Fibroblast of lung (primary cell): ENCODE data around the gene NLRC5.

Source experiments
- CTCF ChIP-seq, 2 donors: IDR thresholded peaks in 1 of 2; conservative IDR thresholded peaks in 1 of 2; 1 replicate in 1 of 2; 2 replicates in 1 of 2; pipeline ENCODE4 v1.5.1; 2011 to 2012; ENCODE audit warnings: low read length in 2 of 2, control low read depth in 1 of 2, inconsistent platforms in 1 of 2, low read depth in 1 of 2, mild to moderate bottlenecking in 1 of 2
- EZH2 ChIP-seq: IDR thresholded peaks from 2 replicates; pipeline ENCODE4 v1.5.1; 2012; ENCODE audit warnings: low read length, control low read depth, mild to moderate bottlenecking; ENCODE audit errors: missing control alignments

DNA sequence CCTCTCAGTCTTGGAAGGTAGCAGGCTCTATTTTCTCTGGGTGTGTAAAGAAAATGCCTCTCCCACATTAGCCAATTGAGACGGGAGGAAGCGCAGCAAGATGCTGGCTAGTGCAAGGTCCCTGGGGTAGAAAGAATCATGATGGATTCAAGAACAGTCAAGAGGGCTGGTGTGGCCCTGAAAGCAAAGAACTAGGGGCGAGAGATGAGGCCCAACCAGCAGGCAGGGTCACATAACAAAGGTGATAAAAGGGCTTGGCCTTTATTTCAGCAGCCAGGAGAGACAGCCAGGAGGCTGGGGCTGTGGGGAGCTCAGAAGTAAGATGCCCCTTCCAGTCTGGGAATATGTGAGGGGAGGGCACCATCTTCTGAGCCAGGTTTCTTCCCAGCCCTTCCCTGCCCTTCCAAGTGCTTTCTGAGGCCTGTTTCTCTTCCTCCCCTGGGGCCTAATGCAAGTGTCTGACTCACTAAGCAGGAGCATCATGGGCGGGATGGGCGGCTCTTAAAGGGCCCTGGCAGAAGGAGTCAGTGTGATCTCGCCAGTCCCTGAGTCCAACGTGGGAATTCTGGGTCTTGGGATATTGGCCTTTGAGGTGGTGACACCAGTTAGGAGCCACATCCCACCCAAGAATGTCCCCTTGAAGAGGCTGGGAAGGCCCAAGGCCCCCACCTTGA lies 3.9 kb upstream of the NLRC5 start:
- TF ChIP-seq CTCF (conservative IDR thresholded peaks at IDR 0.05 in 1 of 2, IDR thresholded peaks at IDR 0.05 in 1 of 2; ENCODE audit: low read depth in 1 of 2, low read length in 2 of 2) (no peak), EZH2 (no peak)
